HG02840 (cell line): Measurements from ENCODE around the gene PTPRG.

Experiments
- ATAC-seq: cut with Tn5 transposase; IDR thresholded peaks from one replicate; pipeline ENCODE4 v1.9.1; 2021; ENCODE audit warnings: mild to moderate bottlenecking, moderate library complexity, moderate number of reproducible peaks; ENCODE audit not compliant: unreplicated experiment, low FRiP score

The PTPRG gene

GRCh38 chr3:61582846-61583245 is 21.5 kb downstream of the PTPRG start:
- no peak for ATAC-seq

GRCh38 chr3:61583890-61584875 is 22.8 kb downstream of the PTPRG start:
- ATAC-seq: no peak

DNA sequence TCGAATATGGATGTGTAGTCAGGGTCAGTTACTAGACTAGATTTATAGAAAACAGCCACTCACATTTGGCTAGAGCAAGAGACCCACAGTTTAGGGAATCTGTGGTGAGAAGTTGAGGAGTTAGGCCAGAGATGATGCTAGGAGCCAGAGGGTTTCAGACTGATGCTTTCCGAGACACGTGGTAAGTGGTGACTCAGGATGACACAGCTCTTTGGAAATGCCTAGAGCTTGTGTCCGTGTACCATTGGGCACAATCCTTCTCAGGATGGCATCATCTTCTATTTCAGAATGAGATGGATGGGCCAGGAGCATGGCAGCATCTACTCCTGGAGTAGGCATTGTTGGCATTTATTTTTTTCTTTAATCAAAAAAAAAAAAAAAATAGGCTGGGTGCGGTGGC is 28.5 kb downstream of the PTPRG start:
- no peak for ATAC-seq

- no peak for ATAC-seq
Measured at GRCh38 chr3:61591300-61591699, 29.9 kb downstream of the PTPRG start.

DNA sequence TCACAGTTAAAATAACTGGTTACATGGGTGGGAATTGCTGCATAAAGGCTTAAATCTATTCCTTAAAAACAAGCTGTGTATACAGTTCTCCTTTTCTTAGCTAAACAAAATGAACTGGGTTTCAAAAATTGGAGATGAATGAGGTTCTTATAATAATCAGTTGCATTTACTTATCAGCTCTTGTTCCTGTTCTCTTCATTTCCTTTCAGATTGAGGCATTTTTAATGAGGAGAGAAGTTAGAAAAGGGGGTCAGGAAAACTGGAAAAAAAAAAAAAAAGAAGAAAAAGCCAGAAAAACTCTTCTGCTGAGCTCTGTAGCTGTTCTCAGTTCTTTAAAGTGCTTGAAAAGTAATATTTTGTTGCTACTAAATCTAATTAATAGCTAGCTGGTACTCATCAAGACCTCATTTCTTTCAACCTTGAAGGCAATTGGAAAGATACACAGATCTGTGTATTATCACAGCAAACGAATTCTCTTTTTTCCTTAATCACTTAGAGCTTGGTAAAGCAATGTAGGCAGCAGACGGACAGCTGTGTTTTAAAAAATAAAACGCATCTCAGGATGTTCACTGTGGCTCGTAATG is 32.2 kb downstream of the PTPRG start:
- ATAC-seq: no peak

DNA sequence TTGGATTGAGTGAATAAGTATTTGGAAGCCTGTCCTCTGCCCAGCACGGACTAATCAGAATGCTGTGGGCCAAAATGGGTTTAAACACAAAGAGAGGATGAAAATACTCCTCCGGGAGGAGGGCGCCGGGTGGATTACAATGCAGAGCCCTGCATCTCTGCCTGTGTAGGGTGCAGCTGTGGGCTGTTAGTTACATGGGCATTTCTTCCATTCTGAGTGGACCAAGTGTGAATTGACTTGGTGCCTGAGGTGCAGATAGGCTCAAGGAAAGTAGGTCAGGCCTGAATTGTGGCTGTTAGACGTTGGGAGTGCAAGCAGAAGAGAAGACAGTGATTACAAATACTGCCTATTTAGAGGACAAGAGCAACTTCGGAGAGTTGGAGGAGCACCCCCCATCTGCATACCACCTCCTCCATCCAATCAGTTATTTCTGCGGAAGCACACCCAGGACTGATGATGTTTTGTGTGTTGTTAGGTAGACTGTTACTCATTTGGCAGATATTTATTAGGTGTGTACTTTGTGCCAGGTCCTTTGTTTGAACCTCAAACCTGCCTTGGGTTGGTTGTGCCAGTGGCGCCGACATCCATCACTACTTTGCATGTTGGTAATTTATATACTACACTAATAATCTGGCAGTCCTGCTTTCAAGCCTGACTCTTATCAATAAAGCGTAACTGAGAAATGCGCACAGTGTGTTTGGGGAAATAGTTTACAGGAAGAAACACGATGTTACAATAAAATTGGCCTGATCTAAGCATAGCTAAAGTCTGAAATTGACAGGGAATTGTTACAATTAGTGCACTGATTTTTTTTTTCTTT is 33.0 kb downstream of the PTPRG start:
- ATAC-seq: no peak

DNA sequence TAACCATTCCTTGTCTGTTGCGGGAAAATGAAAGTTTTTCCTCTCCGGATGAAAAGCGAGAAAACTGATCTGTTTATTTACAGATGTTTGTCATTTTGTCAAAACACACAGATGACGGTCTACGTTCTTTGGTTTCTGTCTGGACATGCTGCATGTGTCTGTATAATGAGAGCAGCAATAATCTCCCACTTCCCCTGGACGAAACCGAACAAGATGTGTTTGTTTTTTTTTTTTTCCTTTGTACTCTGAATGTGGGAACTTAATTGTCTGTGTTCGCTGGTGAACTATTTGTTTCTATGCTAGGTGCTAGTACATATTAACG is 33.6 kb downstream of the PTPRG start:
- ATAC-seq: no peak

GRCh38 chr3:61595288-61595687 is 33.9 kb downstream of the PTPRG start:
- ATAC-seq: no peak

- ATAC-seq: no peak
Measured at GRCh38 chr3:61595826-61596225, 34.5 kb downstream of the PTPRG start.

- no peak for ATAC-seq
Measured at GRCh38 chr3:61597906-61598305, 36.5 kb downstream of the PTPRG start.

DNA sequence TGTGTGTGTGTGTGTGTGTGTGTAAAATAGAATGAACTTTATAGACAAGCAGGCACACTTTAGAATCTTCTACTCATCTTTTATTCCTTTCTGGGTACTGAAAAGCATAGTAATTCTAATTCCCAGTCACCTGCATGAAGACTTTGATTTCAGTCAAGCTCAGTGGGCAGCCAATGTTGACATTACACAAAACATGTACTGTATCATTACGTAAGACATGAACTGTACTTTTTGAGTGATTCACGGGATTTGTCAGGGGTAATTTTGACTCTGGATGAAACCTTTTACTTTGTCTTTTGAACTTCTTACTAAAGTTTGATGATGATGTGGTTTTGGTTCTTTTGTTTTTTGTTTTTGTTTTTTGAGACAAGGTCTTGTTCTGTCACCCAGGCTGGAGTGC is 38.8 kb downstream of the PTPRG start:
- no peak for ATAC-seq

DNA sequence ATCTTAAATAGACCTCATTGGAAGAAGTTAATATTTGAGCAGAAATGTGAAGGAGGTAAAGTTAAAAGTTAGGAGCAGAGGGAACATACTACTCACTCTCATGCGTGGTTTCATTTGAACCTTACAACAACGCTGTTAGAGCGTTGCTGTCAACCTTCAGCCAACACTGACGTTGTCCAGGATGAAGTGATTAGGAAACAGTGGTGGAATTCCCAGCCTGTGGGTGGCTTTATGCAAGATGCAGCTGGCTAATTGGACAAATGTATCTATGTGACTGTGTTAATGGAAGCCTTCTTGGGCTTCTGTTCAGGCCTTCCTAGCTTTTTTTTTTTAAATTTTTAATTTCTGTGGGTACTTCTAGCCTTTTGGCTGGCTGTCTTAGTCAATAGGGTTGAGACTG is 40.5 kb downstream of the PTPRG start:
- ATAC-seq: no peak

DNA sequence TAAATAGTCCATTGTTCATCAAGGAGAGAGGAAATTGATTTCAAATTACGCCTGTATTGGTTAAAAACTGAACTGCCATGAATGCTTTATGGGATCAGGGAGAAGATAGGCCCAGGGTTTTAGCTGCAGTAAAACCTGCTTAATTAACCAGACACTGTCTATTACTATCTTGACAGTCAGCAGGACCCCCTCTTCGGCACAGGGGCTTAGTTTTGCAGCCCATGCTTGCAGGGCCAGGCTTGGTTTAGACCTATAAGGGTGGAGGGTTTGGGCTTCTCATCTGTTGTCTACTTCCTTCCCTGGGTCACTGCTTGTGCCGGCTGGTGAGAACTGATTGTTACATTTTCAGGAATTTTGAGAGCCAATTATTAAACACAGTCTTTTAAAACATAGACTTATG is 41.1 kb downstream of the PTPRG start:
- ATAC-seq: no peak

DNA sequence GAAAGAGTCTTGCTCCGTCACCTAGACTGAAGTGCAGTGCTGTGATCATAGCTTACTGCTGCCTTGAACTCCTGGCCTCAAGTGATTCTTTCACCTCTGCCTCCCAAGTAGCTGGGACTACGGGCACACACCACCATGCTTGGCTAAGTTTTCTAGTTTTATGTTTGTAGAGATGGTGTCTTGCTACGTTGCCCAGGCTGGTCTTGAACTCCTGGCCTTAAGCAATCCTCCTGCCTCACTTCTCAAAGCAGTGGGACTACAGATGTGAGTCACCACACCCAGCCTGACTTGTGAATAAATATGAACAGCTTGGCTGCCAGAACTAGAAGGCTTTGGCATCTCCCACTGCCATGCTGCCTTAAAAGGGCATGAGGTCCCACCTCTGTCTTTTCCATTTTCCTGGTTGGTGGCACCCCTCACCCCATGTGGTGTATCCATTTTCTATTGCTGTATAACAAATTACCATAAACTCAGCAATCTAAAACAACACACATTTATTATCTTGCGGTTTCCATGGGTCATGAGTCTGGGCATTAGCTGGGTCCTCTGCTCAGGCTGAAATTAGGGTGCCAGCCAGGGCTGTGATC is 44.3 kb downstream of the PTPRG start:
- no peak for ATAC-seq

DNA sequence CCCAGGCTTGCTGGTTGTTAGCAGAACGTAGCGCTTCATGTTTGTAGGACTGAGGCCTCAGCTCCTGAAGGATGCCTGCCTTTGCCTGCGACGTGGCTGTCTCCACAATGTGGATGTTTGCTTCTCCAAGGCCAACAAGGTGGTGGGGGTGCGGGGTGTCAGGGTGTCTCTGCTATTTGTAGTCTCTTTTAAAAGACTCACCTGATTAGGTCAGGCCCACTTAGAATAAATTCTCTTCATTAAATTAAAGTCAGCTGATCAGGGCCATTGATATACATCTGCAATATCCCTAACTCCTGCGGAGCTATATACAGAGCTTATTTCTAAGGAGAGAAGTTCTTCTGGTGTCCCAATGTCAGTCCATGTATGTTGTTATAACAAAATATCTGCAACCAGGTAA is 44.8 kb downstream of the PTPRG start:
- ATAC-seq: no peak

DNA sequence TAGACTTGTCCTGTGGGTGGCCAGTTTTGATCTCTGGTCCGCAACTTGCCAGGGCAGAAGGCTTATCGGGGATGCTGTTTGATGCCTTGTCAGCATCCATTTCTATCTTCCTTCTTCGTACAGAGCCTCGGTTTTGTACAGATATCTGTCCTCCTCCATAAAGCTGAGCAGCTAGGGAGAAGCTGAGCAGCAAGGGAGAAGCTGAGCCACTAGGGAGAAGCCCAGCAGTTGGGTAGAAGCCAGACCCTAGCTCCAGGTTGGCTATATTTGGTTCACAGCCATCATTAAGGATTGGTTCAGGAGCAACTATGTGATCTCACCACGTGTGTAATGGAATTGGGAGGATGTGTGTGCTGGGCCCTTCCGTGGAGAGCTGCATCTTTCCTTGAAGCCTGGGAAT is 46.7 kb downstream of the PTPRG start:
- no peak for ATAC-seq

GRCh38 chr3:61608711-61609110 is 47.3 kb downstream of the PTPRG start:
- no peak for ATAC-seq

DNA sequence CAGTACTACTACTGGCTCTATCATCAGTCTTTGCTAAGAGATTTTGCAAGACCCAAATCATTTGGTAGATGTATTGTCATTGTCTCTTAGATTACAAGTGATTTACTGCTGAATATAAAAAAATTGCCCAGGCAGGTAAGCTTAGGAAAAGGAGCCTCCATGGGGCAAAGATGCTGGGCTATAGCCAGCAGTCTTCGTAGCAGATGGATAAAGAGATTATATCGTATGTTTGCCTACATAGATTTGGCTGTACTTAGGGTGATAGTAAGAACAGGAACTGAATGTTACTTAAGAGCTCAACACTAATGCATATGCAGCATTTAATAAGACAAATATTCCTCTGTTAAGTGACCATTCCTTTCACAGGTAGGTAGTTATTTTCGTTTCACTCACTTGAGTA is 48.9 kb downstream of the PTPRG start:
- no peak for ATAC-seq

DNA sequence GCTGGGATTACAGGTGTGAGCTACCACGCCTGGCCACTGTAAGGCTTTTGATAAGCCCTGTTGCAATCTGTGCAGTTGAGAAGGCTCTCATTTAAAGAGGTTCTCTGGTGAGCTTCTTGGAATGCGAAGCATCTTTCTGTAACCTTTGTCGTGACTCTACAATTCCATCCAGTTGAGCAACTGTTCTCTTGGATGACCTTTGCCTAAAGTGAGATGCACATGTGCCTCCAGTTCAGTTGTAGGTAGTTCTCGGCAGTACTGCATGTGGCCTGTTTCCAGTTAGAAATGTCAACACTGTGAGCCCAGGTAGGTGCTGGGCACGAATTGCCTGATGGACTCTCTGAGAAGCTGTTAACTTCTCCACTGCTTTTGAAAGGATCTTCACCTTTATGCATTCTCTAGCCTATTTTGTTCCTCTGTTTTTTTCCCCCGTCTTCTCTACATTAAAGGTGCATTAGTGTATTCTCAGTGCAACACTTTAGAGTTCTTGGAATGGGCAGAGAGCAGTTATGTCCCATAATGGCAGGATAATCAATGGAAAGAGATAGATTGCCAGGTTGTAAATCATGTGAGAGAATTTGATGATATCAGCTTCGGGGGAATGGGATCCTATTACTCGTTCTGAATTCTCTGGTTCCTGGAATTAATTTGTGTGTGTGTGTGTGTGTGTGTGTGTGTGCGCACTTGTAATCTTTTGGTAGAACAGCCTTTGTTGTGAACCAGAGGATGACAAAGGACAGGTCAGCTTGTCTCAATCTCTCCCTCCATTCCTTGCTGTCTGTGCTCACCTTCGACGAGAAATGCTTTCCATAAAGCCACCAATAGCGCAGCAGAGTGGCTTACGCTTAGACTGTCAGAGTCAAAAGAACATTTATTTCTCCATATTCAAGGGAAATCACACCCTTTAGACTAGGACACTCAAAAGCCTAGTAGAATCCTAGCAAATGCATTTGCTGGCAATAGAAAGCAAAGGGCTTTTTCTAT is 51.1 kb downstream of the PTPRG start:
- ATAC-seq: no peak

DNA sequence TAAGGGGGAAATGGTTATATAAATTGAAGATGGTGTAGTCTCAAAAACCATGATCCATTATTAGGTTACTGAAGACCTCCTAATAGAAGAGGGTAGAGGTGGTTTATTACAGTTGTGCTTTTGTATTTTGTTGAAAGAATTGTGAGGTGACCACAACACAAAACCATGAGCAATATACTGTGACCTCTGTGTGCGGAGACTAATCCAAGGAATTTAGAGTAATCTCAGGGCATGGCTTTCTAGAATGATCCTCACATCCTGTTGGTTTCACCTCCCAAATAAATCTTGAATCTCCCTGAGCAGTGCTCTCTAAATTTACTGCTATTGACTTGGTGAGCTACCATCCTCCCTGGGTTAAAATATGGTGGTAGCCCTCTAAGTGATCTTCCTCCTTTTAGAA is 52.3 kb downstream of the PTPRG start:
- ATAC-seq: no peak
